Lower leg skin (tissue), 4 donors: ENCODE measurements around the gene SLC27A2. TPM values are rescaled to one million over a fixed set of nuclear protein-coding genes. Genes with fewer than 3 reads are reported as not detected.

Experiments
- DNase-seq, 2 donors: peaks; one replicate each; pipeline ENCODE4 v3.0.0-alpha.2; 2019; ENCODE audit warnings: low spot score in 2 of 2
- H3K4me3 ChIP-seq: fragments of 200-600 bp; sonication (generic); 2 replicates; pipeline ENCODE4 v1.5.1; 2017; ENCODE audit warnings: mild to moderate bottlenecking, low read depth; ENCODE audit not compliant: poor library complexity, severe bottlenecking
- POLR2A ChIP-seq, 2 donors: fragments of 450-650 bp; IDR thresholded peaks; one replicate each; pipeline ENCODE4 v1.6.1; 2016 to 2017; ENCODE audit warnings: antibody characterized with exemption in 2 of 2, mild to moderate bottlenecking in 1 of 2, moderate library complexity in 1 of 2
- WGBS, 2 donors: methylation state at CpG; one replicate each; pipeline ENCODE4 v1.1.5; 2018; 5-methylcytosine and 5-hydroxymethylcytosine counted together
- intact Hi-C: fragments of 100-400 bp; cut with DNase I; formaldehyde crosslinking; loops from one replicate; pipeline ENCODE4 v1.15.0; 2023; ENCODE audit warnings: low total_unique reads
- total RNA-seq, 4 donors: library from RNA; depleted of rRNA; stranded (reverse); fragments of >200 nt; gene quantifications; one replicate each; pipeline ENCODE4 v1.1.0, GENCODE V29; 2016
- TF ChIP-seq, protein P1 (sequence below), 3 donors: fragments of 450-650 bp; IDR thresholded peaks; one replicate each; pipeline ENCODE4 v1.5.1; 2016; ENCODE audit warnings: antibody characterized with exemption in 3 of 3, mild to moderate bottlenecking in 3 of 3, moderate library complexity in 2 of 3

Gene SLC27A2
- total RNA-seq, 4 donors from 2014 or later: 0.53 to 4.1 (median 1.3) TPM

DNA sequence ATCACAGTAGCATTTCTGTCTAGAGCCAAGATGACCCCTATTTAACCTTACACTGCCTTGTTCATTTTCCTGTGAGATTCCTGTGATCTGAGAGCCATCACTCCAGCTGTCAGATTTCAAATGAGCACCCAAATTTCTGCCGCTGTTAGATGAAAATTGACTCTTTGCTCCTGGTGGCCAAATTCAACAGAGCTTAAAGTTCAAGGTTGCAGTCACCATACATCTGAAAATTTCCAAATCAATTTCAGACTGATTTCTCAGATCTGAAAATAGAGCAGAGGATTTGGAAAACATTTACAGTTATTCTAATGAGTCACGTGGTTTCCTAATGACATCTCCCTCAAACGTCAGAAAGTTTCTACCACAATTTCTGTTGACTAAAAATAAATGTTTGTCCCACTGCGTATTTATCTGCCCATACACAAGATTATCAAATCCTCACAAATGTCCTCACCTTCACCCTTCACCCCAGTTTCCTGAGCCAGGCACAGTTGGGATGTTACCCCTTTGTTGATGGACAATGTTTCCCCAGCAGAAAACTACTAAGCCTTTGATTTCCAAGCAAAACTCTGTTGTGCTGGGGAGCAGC is 67.1 kb downstream of the SLC27A2 start:
- TF ChIP-seq POLR2A (IDR thresholded peaks at IDR 0.05): no peak
- TF ChIP-seq, protein P1, sequence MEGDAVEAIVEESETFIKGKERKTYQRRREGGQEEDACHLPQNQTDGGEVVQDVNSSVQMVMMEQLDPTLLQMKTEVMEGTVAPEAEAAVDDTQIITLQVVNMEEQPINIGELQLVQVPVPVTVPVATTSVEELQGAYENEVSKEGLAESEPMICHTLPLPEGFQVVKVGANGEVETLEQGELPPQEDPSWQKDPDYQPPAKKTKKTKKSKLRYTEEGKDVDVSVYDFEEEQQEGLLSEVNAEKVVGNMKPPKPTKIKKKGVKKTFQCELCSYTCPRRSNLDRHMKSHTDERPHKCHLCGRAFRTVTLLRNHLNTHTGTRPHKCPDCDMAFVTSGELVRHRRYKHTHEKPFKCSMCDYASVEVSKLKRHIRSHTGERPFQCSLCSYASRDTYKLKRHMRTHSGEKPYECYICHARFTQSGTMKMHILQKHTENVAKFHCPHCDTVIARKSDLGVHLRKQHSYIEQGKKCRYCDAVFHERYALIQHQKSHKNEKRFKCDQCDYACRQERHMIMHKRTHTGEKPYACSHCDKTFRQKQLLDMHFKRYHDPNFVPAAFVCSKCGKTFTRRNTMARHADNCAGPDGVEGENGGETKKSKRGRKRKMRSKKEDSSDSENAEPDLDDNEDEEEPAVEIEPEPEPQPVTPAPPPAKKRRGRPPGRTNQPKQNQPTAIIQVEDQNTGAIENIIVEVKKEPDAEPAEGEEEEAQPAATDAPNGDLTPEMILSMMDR (IDR thresholded peaks at IDR 0.05): no peak
- intact Hi-C loops: no loop called here
- DNase-seq: no peak
- WGBS, 2 donors: 59 to 64% methylated on average over 4 of the region's 4 CpGs
- H3K4me3 ChIP-seq: no peak overlapping the region

DNA sequence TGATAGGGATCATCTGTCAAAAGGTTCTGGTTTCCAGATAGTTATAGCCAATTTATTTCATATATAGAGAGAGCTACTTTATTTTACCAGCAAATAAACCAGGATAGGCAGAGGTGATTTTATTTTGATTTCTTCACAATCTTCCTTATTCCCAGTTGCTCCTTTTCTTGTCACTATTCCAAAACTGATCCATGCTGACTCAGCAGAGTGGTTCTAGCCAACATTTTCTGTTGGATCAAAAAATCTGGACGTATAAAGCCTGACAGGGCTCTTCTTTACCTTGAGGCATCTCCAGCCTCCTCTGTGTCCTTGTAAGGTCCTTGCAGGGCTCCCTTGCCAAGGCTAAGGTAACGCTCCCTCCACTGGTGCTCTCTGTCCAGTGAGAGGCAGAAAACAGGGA is 67.7 kb downstream of the SLC27A2 start:
- intact Hi-C loops: no loop called here
- no peak for DNase-seq
- no peak for TF ChIP-seq POLR2A (IDR thresholded peaks at IDR 0.05)
- TF ChIP-seq, protein P1 (IDR thresholded peaks at IDR 0.05): no peak
- no peak overlapping the region for H3K4me3 ChIP-seq
- 53 to 66% methylated on average over 2 of the region's 2 CpGs for WGBS, 2 donors

DNA sequence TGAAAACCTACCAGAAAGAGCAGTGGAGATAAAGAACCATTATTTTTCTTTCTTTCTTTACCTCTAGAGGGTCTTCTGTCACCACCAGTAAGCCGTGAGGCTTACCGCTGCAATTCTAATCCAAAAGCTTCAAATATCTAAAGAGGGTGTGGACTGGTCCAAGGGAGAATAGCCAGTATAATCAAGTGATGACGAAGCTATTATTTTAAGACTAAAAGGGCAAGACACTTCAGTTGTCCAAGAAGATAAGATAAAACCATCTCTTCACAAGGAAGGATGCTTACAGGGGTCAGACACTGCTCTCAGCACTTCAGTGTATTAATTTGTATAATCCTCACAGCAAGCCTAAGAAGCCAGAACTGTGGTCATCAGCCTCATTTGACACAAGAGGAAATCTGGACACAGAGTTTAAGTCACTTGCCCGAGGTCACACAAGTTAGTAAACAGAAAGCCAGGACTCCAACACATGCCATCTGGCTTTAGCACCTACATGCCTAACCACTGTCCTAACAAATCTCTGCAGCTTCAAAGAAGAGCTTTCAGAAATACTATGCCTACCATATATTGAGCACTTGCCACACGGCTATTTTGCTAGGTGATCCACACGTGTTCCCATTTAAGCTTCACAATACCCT is 68.9 kb downstream of the SLC27A2 start:
- 72 to 82% methylated on average over 6 of the region's 6 CpGs for WGBS, 2 donors

DNA sequence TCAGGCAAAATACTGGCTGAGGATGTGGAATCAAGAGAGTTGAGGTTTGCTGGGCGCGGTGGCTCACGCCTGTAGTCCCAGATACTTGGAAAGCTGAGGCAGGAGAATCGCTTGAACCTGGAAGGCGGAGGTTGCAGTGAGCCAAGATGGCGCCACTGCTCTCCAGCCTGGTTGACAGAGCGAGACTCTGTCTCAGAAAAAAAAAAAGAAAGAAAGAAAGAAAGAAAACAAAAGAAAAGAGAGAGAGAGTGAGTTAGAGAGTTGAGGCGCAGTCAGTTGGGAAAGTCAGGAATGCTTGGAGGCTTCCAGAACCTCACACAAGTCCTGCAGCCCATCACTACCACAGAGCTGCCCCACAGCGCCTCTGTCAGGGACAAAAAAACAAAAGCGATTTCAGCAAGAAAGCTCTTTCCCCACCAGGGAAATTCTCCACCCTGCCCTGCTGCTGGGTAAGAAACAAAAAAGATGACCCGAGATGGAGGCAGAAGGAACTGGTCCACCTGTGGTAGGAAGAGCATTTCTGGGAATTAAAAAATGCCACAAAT is 69.7 kb downstream of the SLC27A2 start:
- no peak for DNase-seq
- intact Hi-C loops: no loop called here
- 82 to 87% methylated on average over 11 of the region's 11 CpGs for WGBS, 2 donors
- TF ChIP-seq, protein P1 (IDR thresholded peaks at IDR 0.05): no peak
- TF ChIP-seq POLR2A (IDR thresholded peaks at IDR 0.05): no peak
- no peak overlapping the region for H3K4me3 ChIP-seq

More for the DNA sequence above, 68.9 kb downstream of the SLC27A2 start:
- H3K4me3 ChIP-seq: no peak overlapping the region
- intact Hi-C loops: no loop called here
- no peak for DNase-seq
- no peak for TF ChIP-seq POLR2A (IDR thresholded peaks at IDR 0.05)
- TF ChIP-seq, protein P1 (IDR thresholded peaks at IDR 0.05): no peak

DNA sequence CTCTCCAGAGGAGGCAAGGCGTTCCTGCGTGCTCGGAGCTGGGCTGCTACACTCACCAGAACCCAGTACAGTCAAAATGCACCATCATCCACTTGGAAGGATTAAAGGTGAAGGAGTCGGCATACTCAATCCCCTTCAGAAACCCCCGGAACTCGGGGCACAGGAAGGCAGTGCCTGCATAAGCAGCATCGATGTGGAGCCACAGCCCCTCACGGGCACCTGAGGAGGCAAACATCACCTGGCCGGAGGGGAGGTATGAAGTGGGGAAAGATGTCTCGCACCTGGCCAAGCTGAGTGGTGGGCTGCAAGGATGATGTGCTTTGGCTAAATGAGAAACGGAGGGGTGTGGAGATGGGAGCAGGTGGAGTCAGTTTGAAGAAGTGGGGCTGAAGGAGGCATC is 70.6 kb downstream of the SLC27A2 start:
- WGBS, 2 donors: 95 to 98% methylated on average over 11 of the region's 11 CpGs
- no peak overlapping the region for H3K4me3 ChIP-seq
- no peak for DNase-seq
- intact Hi-C loops: no loop called here
- TF ChIP-seq POLR2A (IDR thresholded peaks at IDR 0.05): no peak
- TF ChIP-seq, protein P1 (IDR thresholded peaks at IDR 0.05): no peak
